GM23338 (cell line): ENCODE data around the gene IBA57. TPM values are rescaled to one million over a fixed set of nuclear protein-coding genes. Genes with fewer than 3 reads are reported as not detected.

Source experiments
- ATAC-seq: fragments of 200-7000 bp; cut with Tn5 transposase; 3 replicates; pipeline ENCODE4 v1.9.1; 2020
- DNase-seq: peaks from one replicate; pipeline ENCODE4 v3.0.0-alpha.2; 2015; ENCODE audit warnings: low spot score
- H2AFZ ChIP-seq: fragments of 200-600 bp; sonication (generic); 2 replicates; pipeline ENCODE4 v1.8.0; 2016; ENCODE audit warnings: antibody characterized with exemption, mild to moderate bottlenecking, moderate library complexity
- H3F3A ChIP-seq: fragments of 200-600 bp; sonication (generic); replicated peaks from 2 replicates; pipeline ENCODE4 v1.8.0; 2017; ENCODE audit warnings: antibody characterized with exemption, mixed run types, low read depth
- H3K27ac ChIP-seq: fragments of 200-600 bp; sonication (generic); 2 replicates; pipeline ENCODE4 v1.6.1; 2016; ENCODE audit warnings: low read depth
- H3K27me3 ChIP-seq: fragments of 200-600 bp; sonication (generic); 2 replicates; pipeline ENCODE4 v1.8.0; 2016; ENCODE audit warnings: mild to moderate bottlenecking, mixed run types, moderate library complexity; ENCODE audit not compliant: insufficient read depth
- H3K36me3 ChIP-seq: fragments of 200-600 bp; sonication (generic); 2 replicates; pipeline ENCODE4 v1.8.0; 2016; ENCODE audit warnings: mild to moderate bottlenecking; ENCODE audit not compliant: insufficient read depth
- H3K4me1 ChIP-seq: fragments of 200-600 bp; sonication (generic); 2 replicates; pipeline ENCODE4 v1.8.0; 2016; ENCODE audit warnings: mild to moderate bottlenecking, moderate library complexity; ENCODE audit not compliant: insufficient read depth
- H3K4me2 ChIP-seq: fragments of 200-600 bp; sonication (generic); 2 replicates; pipeline ENCODE4 v1.7.1; 2017; ENCODE audit warnings: mixed run types
- H3K4me3 ChIP-seq: fragments of 200-600 bp; sonication (generic); 2 replicates; pipeline ENCODE4 v1.6.1; 2016; ENCODE audit warnings: mixed run types
- H3K79me2 ChIP-seq: fragments of 200-600 bp; sonication (generic); replicated peaks from 2 replicates; pipeline ENCODE4 v1.8.0; 2017; ENCODE audit warnings: mild to moderate bottlenecking; ENCODE audit not compliant: insufficient read depth
- H3K9me2 ChIP-seq: fragments of 200-600 bp; sonication (generic); 2 replicates; pipeline ENCODE4 v1.8.0; 2017; ENCODE audit not compliant: insufficient read depth
- H4K20me1 ChIP-seq: fragments of 200-600 bp; sonication (generic); replicated peaks from 2 replicates; pipeline ENCODE4 v1.8.0; 2017; ENCODE audit warnings: mild to moderate bottlenecking; ENCODE audit not compliant: insufficient read depth
- H3K27ac Mint-ChIP-seq: 2 replicates; pipeline ENCODE4 v1.8.0; 2020; ENCODE audit warnings: inconsistent platforms, mild to moderate bottlenecking, moderate library complexity, mixed read lengths
- H3K27me3 Mint-ChIP-seq: 3 replicates; pipeline ENCODE4 v1.8.0; 2022; ENCODE audit warnings: low read depth, mild to moderate bottlenecking, moderate library complexity, mixed read lengths, inconsistent platforms; ENCODE audit not compliant: insufficient read depth, poor library complexity
- H3K36me3 Mint-ChIP-seq: 3 replicates; pipeline ENCODE4 v1.8.0; 2021; ENCODE audit warnings: low read depth, mild to moderate bottlenecking, inconsistent platforms, moderate library complexity, mixed read lengths
- H3K4me1 Mint-ChIP-seq: 3 replicates; pipeline ENCODE4 v1.8.0; 2020; ENCODE audit warnings: mild to moderate bottlenecking, inconsistent platforms, mixed read lengths
- H3K4me3 Mint-ChIP-seq: 3 replicates; pipeline ENCODE4 v1.8.0; 2021; ENCODE audit warnings: moderate library complexity, mild to moderate bottlenecking, inconsistent platforms, mixed read lengths
- H3K9me3 Mint-ChIP-seq: 3 replicates; pipeline ENCODE4 v1.8.0; 2020; ENCODE audit warnings: moderate library complexity, mild to moderate bottlenecking, inconsistent platforms, mixed read lengths
- CREB1 ChIP-seq: fragments of 250-450 bp; sonication (Bioruptor Pico); IDR thresholded peaks from 2 replicates; pipeline ENCODE4 v1.5.0; 2020; ENCODE audit warnings: low read depth, mild to moderate bottlenecking, moderate library complexity
- EZH2 ChIP-seq: fragments of 200-600 bp; sonication (generic); IDR thresholded peaks from one replicate; pipeline ENCODE4 v1.8.0; 2017; ENCODE audit warnings: antibody characterized with exemption, mild to moderate bottlenecking, low read depth; ENCODE audit not compliant: unreplicated experiment
- EZH2phosphoT487 ChIP-seq: fragments of 200-600 bp; sonication (generic); IDR thresholded peaks from one replicate; pipeline ENCODE4 v1.8.1; 2018; ENCODE audit warnings: antibody characterized with exemption; ENCODE audit not compliant: unreplicated experiment
- JUNB ChIP-seq: IDR thresholded peaks from one replicate; pipeline ENCODE4 v1.6.1; 2016; ENCODE audit warnings: antibody characterized with exemption; ENCODE audit not compliant: unreplicated experiment
- NANOG ChIP-seq: IDR thresholded peaks from 2 replicates; pipeline ENCODE4 v1.6.1; 2016; ENCODE audit warnings: antibody characterized with exemption, borderline replicate concordance
- POLR2AphosphoS5 ChIP-seq: IDR thresholded peaks from 2 replicates; pipeline ENCODE4 v1.6.1; 2016; ENCODE audit warnings: antibody characterized with exemption, low read depth
- STAT1 ChIP-seq: IDR thresholded peaks from one replicate; pipeline ENCODE4 v1.6.1; 2016; ENCODE audit warnings: antibody characterized with exemption; ENCODE audit not compliant: unreplicated experiment
- ZNF114 ChIP-seq: fragments of 250-450 bp; sonication (Bioruptor Pico); IDR thresholded peaks from 2 replicates; pipeline ENCODE4 v1.5.0; 2020; ENCODE audit warnings: mild to moderate bottlenecking, moderate library complexity
- ZNF331 ChIP-seq: fragments of 250-450 bp; sonication (Bioruptor Pico); IDR thresholded peaks from 2 replicates; pipeline ENCODE4 v1.5.0; 2020; ENCODE audit warnings: low read depth, mild to moderate bottlenecking, moderate library complexity
- polyA plus RNA-seq: library from polyadenylated mRNA; unstranded; fragments of >200 nt; fragmentation: Nextera tagmentation; extraction: Ambion mirVana; gene quantifications from 2 replicates; pipeline ENCODE4 v1.2.1, GENCODE V29; 2016
- total RNA-seq: library from RNA; depleted of rRNA; stranded (reverse); fragments of >200 nt; shearing (Covaris generic); gene quantifications from 2 replicates; pipeline ENCODE4 v1.2.3, GENCODE V29; 2014
- TF ChIP-seq, protein P1 (sequence below): IDR thresholded peaks from 2 replicates; pipeline ENCODE4 v1.6.1; 2016; ENCODE audit warnings: antibody characterized with exemption
- TF ChIP-seq, protein P2 (sequence below): IDR thresholded peaks from one replicate; pipeline ENCODE4 v1.6.1; 2018; ENCODE audit warnings: antibody characterized with exemption; ENCODE audit not compliant: unreplicated experiment
- TF ChIP-seq, protein P3 (sequence below): fragments of 250-450 bp; sonication (Bioruptor Pico); IDR thresholded peaks from 2 replicates; pipeline ENCODE4 v1.5.0; 2020; ENCODE audit warnings: mild to moderate bottlenecking, moderate library complexity
- TF ChIP-seq, protein P4 (sequence below), 2 experiments: fragments of 200-600 bp in 1 of 2; sonication (generic) in 1 of 2; conservative IDR thresholded peaks; 2 replicates each; pipeline versions ENCODE4 v1.5.1 to v1.6.1; 2016 to 2017; ENCODE audit warnings: antibody characterized with exemption in 2 of 2, low read depth in 2 of 2, mild to moderate bottlenecking in 2 of 2, moderate library complexity in 1 of 2

IBA57 gene
- total and polyA plus RNA-seq, 2 experiments from 2014 or later = 1.1 to 10.3 TPM

DNA sequence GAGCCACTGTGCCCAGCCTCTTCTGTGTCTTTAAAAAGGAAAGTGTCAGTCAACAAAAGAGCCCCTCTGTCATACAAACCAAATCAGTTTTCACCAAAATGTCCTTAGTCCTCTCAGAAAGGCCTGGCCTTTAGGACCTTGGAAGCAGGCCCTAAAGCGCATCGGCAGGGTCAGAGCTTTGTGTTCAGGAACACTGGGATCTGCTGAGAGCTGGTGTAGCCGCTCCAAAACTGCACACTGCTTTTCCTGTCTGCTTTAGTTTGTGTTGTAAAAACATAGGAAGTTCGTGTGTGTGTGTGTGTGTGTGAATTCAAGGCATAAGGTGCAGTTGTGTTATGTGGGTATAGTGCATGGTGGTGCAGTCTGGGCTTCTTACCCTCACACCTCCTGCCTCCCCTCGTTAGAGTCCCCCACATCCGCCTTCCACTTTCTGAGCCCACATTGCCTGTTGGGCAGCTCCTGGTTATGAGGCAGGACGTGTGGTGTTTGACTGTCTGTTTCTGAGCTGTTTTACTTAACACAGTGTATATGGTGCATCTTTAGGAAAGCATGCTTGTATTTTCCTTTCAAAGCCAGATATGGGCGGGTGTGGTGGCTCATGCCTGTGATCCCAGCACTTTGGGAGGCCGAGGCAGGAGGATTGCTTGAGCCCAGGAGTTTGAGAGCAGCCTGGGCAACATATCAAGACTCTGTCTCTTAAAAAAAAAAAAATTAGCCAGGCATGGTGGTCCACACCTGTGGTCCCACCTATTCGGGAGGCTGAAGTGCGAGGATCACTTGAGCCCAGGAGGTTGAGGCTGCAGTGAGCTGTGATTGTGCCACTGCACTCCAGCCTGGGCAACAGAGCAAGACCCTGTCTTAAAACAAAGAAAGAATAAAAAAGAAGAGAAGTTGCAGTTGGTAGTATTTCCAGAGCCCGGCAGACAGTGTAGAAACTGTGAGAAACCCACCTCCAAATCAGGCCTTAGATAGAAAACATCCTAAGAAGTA lies 12.4 kb downstream of the IBA57 start:
- Histone ChIP-seq H3K9me2 (no peaks in the 10 kb centered on the region), H3K4me3 (no peak overlapping the region), H3K4me2 (no peak overlapping the region), H3K79me2 (no peaks in the 10 kb centered on the region), H3K27ac (no peak overlapping the region), H2AFZ (no peak overlapping the region), H3F3A (peaks cover 4% of the 10 kb centered on the region; the same call in 1 of the 2 replicates), H3K27me3 (no peaks in the 10 kb centered on the region), H3K36me3 (no peaks in the 10 kb centered on the region), H3K4me1 (no peaks in the 10 kb centered on the region), H4K20me1 (no peaks in the 10 kb centered on the region)
- ATAC-seq (no peak), DNase-seq (no peak)
- Mint-ChIP-seq H3K4me3 (no peak overlapping the region), H3K9me3 (no peaks in the 10 kb centered on the region), H3K36me3 (peaks cover 2% of the 10 kb centered on the region; the same call in 1 of the 3 replicates), H3K4me1 (no peaks in the 10 kb centered on the region), H3K27me3 (peaks cover 9% of the 10 kb centered on the region), H3K27ac (no peak overlapping the region)
- TF ChIP-seq JUNB (no peak), STAT1 (no peak), ZNF114 (no peak), EZH2phosphoT487 (no peak), POLR2AphosphoS5 (no peak), ZNF331 (CRISPR knock-in tag) (no peak), NANOG (no peak), CREB1 (CRISPR knock-in tag) (no peak), EZH2 (no peak)
- TF ChIP-seq, protein P1, sequence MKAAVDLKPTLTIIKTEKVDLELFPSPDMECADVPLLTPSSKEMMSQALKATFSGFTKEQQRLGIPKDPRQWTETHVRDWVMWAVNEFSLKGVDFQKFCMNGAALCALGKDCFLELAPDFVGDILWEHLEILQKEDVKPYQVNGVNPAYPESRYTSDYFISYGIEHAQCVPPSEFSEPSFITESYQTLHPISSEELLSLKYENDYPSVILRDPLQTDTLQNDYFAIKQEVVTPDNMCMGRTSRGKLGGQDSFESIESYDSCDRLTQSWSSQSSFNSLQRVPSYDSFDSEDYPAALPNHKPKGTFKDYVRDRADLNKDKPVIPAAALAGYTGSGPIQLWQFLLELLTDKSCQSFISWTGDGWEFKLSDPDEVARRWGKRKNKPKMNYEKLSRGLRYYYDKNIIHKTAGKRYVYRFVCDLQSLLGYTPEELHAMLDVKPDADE = no peak
- TF ChIP-seq, protein P2, sequence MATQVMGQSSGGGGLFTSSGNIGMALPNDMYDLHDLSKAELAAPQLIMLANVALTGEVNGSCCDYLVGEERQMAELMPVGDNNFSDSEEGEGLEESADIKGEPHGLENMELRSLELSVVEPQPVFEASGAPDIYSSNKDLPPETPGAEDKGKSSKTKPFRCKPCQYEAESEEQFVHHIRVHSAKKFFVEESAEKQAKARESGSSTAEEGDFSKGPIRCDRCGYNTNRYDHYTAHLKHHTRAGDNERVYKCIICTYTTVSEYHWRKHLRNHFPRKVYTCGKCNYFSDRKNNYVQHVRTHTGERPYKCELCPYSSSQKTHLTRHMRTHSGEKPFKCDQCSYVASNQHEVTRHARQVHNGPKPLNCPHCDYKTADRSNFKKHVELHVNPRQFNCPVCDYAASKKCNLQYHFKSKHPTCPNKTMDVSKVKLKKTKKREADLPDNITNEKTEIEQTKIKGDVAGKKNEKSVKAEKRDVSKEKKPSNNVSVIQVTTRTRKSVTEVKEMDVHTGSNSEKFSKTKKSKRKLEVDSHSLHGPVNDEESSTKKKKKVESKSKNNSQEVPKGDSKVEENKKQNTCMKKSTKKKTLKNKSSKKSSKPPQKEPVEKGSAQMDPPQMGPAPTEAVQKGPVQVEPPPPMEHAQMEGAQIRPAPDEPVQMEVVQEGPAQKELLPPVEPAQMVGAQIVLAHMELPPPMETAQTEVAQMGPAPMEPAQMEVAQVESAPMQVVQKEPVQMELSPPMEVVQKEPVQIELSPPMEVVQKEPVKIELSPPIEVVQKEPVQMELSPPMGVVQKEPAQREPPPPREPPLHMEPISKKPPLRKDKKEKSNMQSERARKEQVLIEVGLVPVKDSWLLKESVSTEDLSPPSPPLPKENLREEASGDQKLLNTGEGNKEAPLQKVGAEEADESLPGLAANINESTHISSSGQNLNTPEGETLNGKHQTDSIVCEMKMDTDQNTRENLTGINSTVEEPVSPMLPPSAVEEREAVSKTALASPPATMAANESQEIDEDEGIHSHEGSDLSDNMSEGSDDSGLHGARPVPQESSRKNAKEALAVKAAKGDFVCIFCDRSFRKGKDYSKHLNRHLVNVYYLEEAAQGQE = no peak
- TF ChIP-seq, protein P3, sequence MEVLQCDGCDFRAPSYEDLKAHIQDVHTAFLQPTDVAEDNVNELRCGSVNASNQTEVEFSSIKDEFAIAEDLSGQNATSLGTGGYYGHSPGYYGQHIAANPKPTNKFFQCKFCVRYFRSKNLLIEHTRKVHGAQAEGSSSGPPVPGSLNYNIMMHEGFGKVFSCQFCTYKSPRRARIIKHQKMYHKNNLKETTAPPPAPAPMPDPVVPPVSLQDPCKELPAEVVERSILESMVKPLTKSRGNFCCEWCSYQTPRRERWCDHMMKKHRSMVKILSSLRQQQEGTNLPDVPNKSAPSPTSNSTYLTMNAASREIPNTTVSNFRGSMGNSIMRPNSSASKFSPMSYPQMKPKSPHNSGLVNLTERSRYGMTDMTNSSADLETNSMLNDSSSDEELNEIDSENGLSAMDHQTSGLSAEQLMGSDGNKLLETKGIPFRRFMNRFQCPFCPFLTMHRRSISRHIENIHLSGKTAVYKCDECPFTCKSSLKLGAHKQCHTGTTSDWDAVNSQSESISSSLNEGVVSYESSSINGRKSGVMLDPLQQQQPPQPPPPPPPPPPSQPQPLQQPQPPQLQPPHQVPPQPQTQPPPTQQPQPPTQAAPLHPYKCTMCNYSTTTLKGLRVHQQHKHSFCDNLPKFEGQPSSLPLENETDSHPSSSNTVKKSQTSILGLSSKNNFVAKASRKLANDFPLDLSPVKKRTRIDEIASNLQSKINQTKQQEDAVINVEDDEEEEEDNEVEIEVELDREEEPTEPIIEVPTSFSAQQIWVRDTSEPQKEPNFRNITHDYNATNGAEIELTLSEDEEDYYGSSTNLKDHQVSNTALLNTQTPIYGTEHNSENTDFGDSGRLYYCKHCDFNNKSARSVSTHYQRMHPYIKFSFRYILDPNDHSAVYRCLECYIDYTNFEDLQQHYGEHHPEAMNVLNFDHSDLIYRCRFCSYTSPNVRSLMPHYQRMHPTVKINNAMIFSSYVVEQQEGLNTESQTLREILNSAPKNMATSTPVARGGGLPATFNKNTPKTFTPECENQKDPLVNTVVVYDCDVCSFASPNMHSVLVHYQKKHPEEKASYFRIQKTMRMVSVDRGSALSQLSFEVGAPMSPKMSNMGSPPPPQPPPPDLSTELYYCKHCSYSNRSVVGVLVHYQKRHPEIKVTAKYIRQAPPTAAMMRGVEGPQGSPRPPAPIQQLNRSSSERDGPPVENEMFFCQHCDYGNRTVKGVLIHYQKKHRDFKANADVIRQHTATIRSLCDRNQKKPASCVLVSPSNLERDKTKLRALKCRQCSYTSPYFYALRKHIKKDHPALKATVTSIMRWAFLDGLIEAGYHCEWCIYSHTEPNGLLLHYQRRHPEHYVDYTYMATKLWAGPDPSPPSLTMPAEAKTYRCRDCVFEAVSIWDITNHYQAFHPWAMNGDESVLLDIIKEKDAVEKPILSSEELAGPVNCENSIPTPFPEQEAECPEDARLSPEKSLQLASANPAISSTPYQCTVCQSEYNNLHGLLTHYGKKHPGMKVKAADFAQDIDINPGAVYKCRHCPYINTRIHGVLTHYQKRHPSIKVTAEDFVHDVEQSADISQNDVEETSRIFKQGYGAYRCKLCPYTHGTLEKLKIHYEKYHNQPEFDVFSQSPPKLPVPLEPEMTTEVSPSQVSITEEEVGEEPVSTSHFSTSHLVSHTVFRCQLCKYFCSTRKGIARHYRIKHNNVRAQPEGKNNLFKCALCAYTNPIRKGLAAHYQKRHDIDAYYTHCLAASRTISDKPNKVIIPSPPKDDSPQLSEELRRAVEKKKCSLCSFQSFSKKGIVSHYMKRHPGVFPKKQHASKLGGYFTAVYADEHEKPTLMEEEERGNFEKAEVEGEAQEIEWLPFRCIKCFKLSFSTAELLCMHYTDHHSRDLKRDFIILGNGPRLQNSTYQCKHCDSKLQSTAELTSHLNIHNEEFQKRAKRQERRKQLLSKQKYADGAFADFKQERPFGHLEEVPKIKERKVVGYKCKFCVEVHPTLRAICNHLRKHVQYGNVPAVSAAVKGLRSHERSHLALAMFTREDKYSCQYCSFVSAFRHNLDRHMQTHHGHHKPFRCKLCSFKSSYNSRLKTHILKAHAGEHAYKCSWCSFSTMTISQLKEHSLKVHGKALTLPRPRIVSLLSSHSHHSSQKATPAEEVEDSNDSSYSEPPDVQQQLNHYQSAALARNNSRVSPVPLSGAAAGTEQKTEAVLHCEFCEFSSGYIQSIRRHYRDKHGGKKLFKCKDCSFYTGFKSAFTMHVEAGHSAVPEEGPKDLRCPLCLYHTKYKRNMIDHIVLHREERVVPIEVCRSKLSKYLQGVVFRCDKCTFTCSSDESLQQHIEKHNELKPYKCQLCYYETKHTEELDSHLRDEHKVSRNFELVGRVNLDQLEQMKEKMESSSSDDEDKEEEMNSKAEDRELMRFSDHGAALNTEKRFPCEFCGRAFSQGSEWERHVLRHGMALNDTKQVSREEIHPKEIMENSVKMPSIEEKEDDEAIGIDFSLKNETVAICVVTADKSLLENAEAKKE = no peak
- TF ChIP-seq, protein P4, sequence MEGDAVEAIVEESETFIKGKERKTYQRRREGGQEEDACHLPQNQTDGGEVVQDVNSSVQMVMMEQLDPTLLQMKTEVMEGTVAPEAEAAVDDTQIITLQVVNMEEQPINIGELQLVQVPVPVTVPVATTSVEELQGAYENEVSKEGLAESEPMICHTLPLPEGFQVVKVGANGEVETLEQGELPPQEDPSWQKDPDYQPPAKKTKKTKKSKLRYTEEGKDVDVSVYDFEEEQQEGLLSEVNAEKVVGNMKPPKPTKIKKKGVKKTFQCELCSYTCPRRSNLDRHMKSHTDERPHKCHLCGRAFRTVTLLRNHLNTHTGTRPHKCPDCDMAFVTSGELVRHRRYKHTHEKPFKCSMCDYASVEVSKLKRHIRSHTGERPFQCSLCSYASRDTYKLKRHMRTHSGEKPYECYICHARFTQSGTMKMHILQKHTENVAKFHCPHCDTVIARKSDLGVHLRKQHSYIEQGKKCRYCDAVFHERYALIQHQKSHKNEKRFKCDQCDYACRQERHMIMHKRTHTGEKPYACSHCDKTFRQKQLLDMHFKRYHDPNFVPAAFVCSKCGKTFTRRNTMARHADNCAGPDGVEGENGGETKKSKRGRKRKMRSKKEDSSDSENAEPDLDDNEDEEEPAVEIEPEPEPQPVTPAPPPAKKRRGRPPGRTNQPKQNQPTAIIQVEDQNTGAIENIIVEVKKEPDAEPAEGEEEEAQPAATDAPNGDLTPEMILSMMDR (conservative IDR thresholded peaks at IDR 0.05; ENCODE audit: low read depth in 2 of 2) = no peak
